SK-N-SH (cell line): ENCODE results near the gene CTSO.

Experiments used
- SIN3A ChIP-seq: IDR thresholded peaks from 2 replicates; pipeline ENCODE4 v1.6.1; 2012; ENCODE audit warnings: low read depth, mild to moderate bottlenecking, low read length, moderate library complexity, borderline replicate concordance
- TF ChIP-seq, protein P1 (sequence below): fragments of 200-600 bp; sonication (generic); IDR thresholded peaks from 2 replicates; pipeline ENCODE4 v1.6.1; 2017; ENCODE audit warnings: antibody characterized with exemption, mild to moderate bottlenecking, moderate library complexity

DNA sequence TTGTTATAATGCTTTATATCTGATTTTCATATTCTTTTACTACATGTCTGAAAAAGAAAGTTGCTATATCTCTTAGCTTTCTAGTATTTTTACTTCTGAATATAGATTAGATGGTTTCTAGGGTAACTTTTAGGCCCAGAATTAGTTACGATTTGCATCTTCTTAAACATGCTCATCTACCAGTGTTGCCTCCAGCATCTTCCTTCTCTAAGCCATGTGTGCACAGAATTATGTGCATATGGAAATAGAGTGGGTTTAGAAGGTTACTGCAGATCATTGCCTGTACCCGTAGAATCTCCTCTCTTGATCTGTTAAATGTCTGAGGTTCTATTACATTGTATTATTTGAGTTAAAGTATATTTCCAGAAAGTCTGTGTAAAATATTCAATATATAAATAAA lies 52.7 kb downstream of the CTSO start:
- TF ChIP-seq, protein P1, sequence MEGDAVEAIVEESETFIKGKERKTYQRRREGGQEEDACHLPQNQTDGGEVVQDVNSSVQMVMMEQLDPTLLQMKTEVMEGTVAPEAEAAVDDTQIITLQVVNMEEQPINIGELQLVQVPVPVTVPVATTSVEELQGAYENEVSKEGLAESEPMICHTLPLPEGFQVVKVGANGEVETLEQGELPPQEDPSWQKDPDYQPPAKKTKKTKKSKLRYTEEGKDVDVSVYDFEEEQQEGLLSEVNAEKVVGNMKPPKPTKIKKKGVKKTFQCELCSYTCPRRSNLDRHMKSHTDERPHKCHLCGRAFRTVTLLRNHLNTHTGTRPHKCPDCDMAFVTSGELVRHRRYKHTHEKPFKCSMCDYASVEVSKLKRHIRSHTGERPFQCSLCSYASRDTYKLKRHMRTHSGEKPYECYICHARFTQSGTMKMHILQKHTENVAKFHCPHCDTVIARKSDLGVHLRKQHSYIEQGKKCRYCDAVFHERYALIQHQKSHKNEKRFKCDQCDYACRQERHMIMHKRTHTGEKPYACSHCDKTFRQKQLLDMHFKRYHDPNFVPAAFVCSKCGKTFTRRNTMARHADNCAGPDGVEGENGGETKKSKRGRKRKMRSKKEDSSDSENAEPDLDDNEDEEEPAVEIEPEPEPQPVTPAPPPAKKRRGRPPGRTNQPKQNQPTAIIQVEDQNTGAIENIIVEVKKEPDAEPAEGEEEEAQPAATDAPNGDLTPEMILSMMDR, result no peak
- TF ChIP-seq SIN3A, result no peak
